AG10803 (cell line): ENCODE data around the gene VWA8.

Experiments
- DNase-seq: peaks from one replicate; pipeline ENCODE4 v3.0.0; 2010; ENCODE audit warnings: low read depth
- H3K4me3 ChIP-seq: 2 replicates; pipeline ENCODE4 v1.5.1; 2011; ENCODE audit warnings: mild to moderate bottlenecking, low read length, control low read depth
- CTCF ChIP-seq: conservative IDR thresholded peaks from 2 replicates; pipeline ENCODE4 v1.5.1; 2011; ENCODE audit warnings: mild to moderate bottlenecking, low read length, control low read depth, inconsistent platforms

Gene VWA8

DNA sequence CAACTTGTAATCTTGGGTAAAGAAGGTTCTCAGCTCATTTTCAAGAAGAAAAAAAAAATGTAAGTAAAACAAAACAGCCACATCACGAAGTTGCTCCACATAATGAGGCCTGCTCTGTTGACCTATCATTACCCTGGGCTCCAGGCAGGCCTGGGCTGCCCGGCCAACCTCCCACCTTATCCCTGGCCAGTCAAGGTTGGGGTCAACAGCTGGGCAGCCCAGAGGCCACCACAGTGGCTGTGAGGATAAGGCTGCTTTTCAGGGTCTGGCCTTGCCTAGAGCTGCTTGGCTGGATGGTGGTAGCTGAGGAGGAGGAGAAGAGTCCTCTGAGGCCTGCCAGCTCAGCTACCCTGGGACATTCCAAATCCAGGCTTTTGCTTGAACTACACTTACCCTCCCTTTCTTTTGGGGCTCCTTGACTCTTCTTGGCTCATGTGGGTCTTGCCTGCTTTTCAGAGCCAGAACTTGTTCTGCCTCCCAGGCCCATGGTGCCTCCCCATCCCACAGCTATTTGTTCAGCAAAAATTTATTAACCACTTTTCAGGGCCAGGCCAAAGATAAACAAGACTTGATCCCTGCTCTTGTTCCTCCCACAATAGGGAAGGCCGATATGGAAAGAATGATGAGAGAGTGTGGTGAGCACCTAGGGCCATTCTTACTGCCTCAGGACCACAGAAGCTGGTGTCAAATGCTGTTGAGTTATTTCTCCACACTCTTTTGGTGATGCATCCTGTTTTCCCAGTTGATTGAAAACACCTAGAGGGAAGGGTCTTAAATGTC, 401.9 kb downstream of the VWA8 start:
- no peak for TF ChIP-seq CTCF
- DNase-seq, result no peak
- H3K4me3 ChIP-seq, result no peak overlapping the region

- no peak overlapping the region for H3K4me3 ChIP-seq
- no peak for TF ChIP-seq CTCF
- no peak for DNase-seq
These were observed 403.2 kb downstream of the VWA8 start for GRCh38 chr13:41557719-41558118.

GRCh38 chr13:41554626-41555386, 406.1 kb downstream of the VWA8 start:
- TF ChIP-seq CTCF, result no peak
- H3K4me3 ChIP-seq, result no peak overlapping the region
- no peak for DNase-seq

- no peak for DNase-seq
- TF ChIP-seq CTCF, result no peak
- no peak overlapping the region for H3K4me3 ChIP-seq
These were observed 406.7 kb downstream of the VWA8 start for GRCh38 chr13:41554180-41554579.

- DNase-seq, result no peak
- H3K4me3 ChIP-seq, result no peak overlapping the region
- TF ChIP-seq CTCF, result no peak
These were observed 408.9 kb downstream of the VWA8 start for GRCh38 chr13:41552031-41552430.

DNA sequence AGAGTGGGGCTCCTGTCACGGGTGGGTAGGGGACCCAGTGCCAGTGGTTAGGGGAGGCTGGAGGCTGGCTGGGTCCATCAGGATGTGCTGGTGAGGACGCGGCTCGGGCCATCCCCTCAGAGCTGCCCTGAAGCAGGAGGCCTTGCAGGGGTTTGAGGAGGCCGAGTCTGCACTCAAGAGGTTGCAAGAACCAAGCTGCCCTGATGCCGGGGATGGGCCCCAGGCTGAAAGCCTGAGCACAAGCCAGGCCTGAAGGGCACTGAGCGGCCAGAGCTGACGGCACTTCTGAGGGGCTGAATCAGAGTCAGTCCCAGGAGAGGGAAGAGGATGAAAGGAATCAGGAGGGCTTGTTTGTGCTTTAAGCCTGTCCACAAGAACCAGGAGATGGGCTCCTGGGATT, 410.6 kb downstream of the VWA8 start:
- TF ChIP-seq CTCF, result no peak
- DNase-seq, result no peak
- no peak overlapping the region for H3K4me3 ChIP-seq

DNA sequence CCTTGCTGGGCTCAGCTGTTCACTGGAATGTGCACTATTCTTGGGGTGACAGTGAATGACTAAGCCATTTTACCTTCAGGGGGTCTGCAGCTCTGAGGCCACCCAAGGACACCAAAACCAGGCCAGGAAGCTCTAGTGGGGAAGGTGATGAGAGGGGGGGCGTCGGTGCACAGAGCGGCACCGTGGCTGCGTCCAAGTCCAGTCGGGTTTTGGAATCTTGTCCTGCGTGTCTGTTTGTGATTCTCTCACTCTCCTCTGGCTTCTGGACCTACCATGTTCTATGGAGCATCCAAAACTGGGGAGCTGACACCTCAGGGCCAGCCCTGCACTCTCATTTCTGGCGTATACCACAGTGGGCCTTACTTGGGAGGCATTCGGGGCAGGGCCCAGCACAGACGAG, 411.4 kb downstream of the VWA8 start:
- no peak overlapping the region for H3K4me3 ChIP-seq
- TF ChIP-seq CTCF, result no peak
- DNase-seq, result no peak
